Measurements from ENCODE around the gene HMGB4. TPM values are rescaled to one million over a fixed set of nuclear protein-coding genes. Genes with fewer than 3 reads are reported as not detected.

Gene HMGB4
- total RNA-seq, 4 donors from 2014 or later, result not detected

- no peak for DNase-seq
- Histone ChIP-seq H3K4me3 (no peak overlapping the region), H3K9me3 (no peaks in the 10 kb centered on the region), H3K27me3 (peaks cover 0 to 20% (median 0%) of the 10 kb centered on the region in 4 donors), H3K27ac (no peak overlapping the region), H3K36me3 (no peaks in the 10 kb centered on the region), H3K4me1 (no peaks in the 10 kb centered on the region)
- WGBS, 2 donors, result 75 to 81% methylated on average over 1 of the region's 1 CpG
- TF ChIP-seq CTCF (IDR thresholded peaks at IDR 0.05) (no peak), POLR2A (IDR thresholded peaks at IDR 0.05) (no peak)
- intact Hi-C loops (cut with DNase I), result no loop called here
Observed at GRCh38 chr1:33823830-33824229, 40.0 kb upstream of the HMGB4 start.

GRCh38 chr1:33824321-33824720 lies 39.6 kb upstream of the HMGB4 start:
- Histone ChIP-seq H3K4me3 (no peak overlapping the region), H3K4me1 (no peaks in the 10 kb centered on the region), H3K27me3 (peaks cover 0 to 20% (median 0%) of the 10 kb centered on the region in 4 donors), H3K27ac (no peak overlapping the region), H3K9me3 (no peaks in the 10 kb centered on the region), H3K36me3 (no peaks in the 10 kb centered on the region)
- DNase-seq, result no peak
- intact Hi-C loops (cut with DNase I), result no loop called here
- no peak for TF ChIP-seq CTCF (IDR thresholded peaks at IDR 0.05)
- no peak for TF ChIP-seq POLR2A (IDR thresholded peaks at IDR 0.05)
- 83% methylated on average over 6 of the region's 6 CpGs; no CpG with 5 or more reads in 1 of the 2 donors for WGBS, 2 donors

- no peak for DNase-seq
- 60 to 80% methylated on average over 1 of the region's 1 CpG for WGBS, 2 donors
- TF ChIP-seq CTCF (IDR thresholded peaks at IDR 0.05), result no peak
- no peak for TF ChIP-seq POLR2A (IDR thresholded peaks at IDR 0.05)
- Histone ChIP-seq H3K9me3 (no peaks in the 10 kb centered on the region), H3K27me3 (peaks cover 0 to 20% (median 0%) of the 10 kb centered on the region in 4 donors), H3K4me3 (no peak overlapping the region), H3K4me1 (no peaks in the 10 kb centered on the region), H3K27ac (no peak overlapping the region), H3K36me3 (no peaks in the 10 kb centered on the region)
- intact Hi-C loops (cut with DNase I), result no loop called here
Observed at GRCh38 chr1:33824971-33825370, 38.9 kb upstream of the HMGB4 start.

- 75 to 77% methylated on average over 9 to 10 of the region's 10 CpGs for WGBS, 2 donors
- TF ChIP-seq POLR2A (IDR thresholded peaks at IDR 0.05) (no peak), CTCF (IDR thresholded peaks at IDR 0.05) (no peak)
- Histone ChIP-seq H3K4me3 (no peak overlapping the region), H3K36me3 (no peaks in the 10 kb centered on the region), H3K27me3 (peaks cover 0 to 20% (median 0%) of the 10 kb centered on the region in 4 donors), H3K27ac (no peak overlapping the region), H3K4me1 (no peaks in the 10 kb centered on the region), H3K9me3 (no peaks in the 10 kb centered on the region)
- intact Hi-C loops (cut with DNase I), result no loop called here
- no peak for DNase-seq
Observed at GRCh38 chr1:33825506-33825905, 38.4 kb upstream of the HMGB4 start.

DNA sequence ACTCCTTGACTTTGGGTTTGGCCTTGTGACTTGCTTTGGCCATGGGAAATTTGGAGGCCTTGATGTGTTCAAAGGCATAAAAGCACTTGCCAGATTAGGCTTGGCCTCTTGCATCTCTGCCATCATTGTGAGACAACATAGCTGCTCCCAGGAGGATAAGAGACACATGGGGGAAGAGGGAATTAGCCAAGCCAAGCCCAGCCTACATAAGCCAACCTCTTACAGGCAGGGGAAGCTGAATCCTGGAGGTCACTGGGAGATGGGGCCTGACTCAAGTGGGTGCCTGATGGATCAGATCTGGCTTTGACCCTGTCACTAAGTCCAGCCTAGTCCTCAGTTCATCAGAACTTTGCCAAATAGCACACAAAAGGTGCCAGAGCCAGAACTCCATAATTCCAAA lies 37.6 kb upstream of the HMGB4 start:
- DNase-seq, result no peak
- intact Hi-C loops (cut with DNase I), result no loop called here
- H3K27ac ChIP-seq, result no peak overlapping the region
- H3K27me3 ChIP-seq, result peaks cover 0 to 20% (median 0%) of the 10 kb centered on the region in 4 donors
- TF ChIP-seq CTCF (IDR thresholded peaks at IDR 0.05) (no peak), POLR2A (IDR thresholded peaks at IDR 0.05) (no peak)
- H3K36me3 ChIP-seq, result no peaks in the 10 kb centered on the region
- H3K4me3 ChIP-seq, result no peak overlapping the region
- H3K9me3 ChIP-seq, result no peaks in the 10 kb centered on the region
- H3K4me1 ChIP-seq, result no peaks in the 10 kb centered on the region

All from esophagus squamous epithelium (tissue), 5 donors.